IMR-90 (cell line): ENCODE data around the gene COLQ. TPM values are rescaled to one million over a fixed set of nuclear protein-coding genes. Genes with fewer than 3 reads are reported as not detected.
A peak's percentile ranks its signal among the peaks of the same experiment; 100 is the strongest.

ENCODE experiments used
- ATAC-seq: fragments of 200-7000 bp; cut with Tn5 transposase; 2 replicates; pipeline ENCODE4 v1.9.1; 2020; ENCODE audit warnings: low read depth, mild to moderate bottlenecking, moderate library complexity
- BruUV-seq: library from RNA; stranded (reverse); fragments of 400-500 nt; replicated peaks from 2 replicates; lab custom pipeline; 2021; lab: Mats Ljungman, UMichigan
- CTCF ChIA-PET: fragments of 300-600 bp; formaldehyde crosslinking; extraction: SDS; loops from one replicate; lab custom pipeline; 2021; ENCODE audit warnings: antibody characterized with exemption; lab: Yijun Ruan, JAX
- POLR2A ChIA-PET: fragments of 300-600 bp; sonication (Branson Sonifier 250); formaldehyde crosslinking; loops from one replicate; lab custom pipeline; 2022; ENCODE audit warnings: antibody characterized with exemption; ENCODE audit not compliant: unreplicated experiment; lab: Charles Lee
- DNase-seq: peaks from one replicate; pipeline ENCODE4 v3.0.0; 2013
- H2AFZ ChIP-seq: replicated peaks from 2 replicates; pipeline ENCODE3; 2013; ENCODE audit warnings: low read length, mild to moderate bottlenecking; ENCODE audit not compliant: poor library complexity
- H2AK5ac ChIP-seq: 2 replicates; pipeline ENCODE4 v1.6.1; 2013; ENCODE audit warnings: low read depth, low read length, inconsistent platforms
- H2AK9ac ChIP-seq: replicated peaks from 2 replicates; pipeline ENCODE3; 2013; ENCODE audit warnings: mild to moderate bottlenecking, low read depth, low read length, moderate library complexity; ENCODE audit not compliant: poor library complexity
- H2BK120ac ChIP-seq: 2 replicates; pipeline ENCODE4 v1.6.1; 2013; ENCODE audit warnings: low read depth, low read length, inconsistent platforms
- H2BK15ac ChIP-seq: 3 replicates; pipeline ENCODE4 v1.6.1; 2013; ENCODE audit warnings: low read depth, low read length, inconsistent platforms
- H2BK20ac ChIP-seq: 2 replicates; pipeline ENCODE4 v1.6.1; 2013; ENCODE audit warnings: low read depth, mild to moderate bottlenecking, inconsistent platforms, low read length, moderate library complexity
- H2BK5ac ChIP-seq: 2 replicates; pipeline ENCODE4 v1.6.1; 2013; ENCODE audit warnings: mild to moderate bottlenecking, low read depth, low read length, inconsistent platforms; ENCODE audit not compliant: poor library complexity, severe bottlenecking
- H3K14ac ChIP-seq: replicated peaks from 2 replicates; pipeline ENCODE4 v1.6.1; 2013; ENCODE audit warnings: low read depth, low read length, inconsistent platforms
- H3K18ac ChIP-seq: 2 replicates; pipeline ENCODE4 v1.6.1; 2013; ENCODE audit warnings: low read depth, low read length, control low read depth
- H3K23ac ChIP-seq: 2 replicates; pipeline ENCODE4 v1.6.1; 2013; ENCODE audit warnings: low read depth, low read length, inconsistent platforms
- H3K27ac ChIP-seq: 2 replicates; pipeline ENCODE4 v1.5.1; 2013; ENCODE audit warnings: mild to moderate bottlenecking, control low read depth, low read length; ENCODE audit not compliant: insufficient read depth
- H3K27me3 ChIP-seq: 2 replicates; pipeline ENCODE4 v1.6.1; 2013; ENCODE audit warnings: low read length; ENCODE audit not compliant: control insufficient read depth, insufficient read depth
- H3K36me3 ChIP-seq: 2 replicates; pipeline ENCODE4 v1.6.1; 2013; ENCODE audit warnings: low read length, mixed read lengths; ENCODE audit not compliant: control insufficient read depth, insufficient read depth
- H3K4ac ChIP-seq: 2 replicates; pipeline ENCODE4 v1.6.1; 2013; ENCODE audit warnings: low read depth, low read length, inconsistent platforms
- H3K4me1 ChIP-seq: 2 replicates; pipeline ENCODE4 v1.6.1; 2013; ENCODE audit warnings: low read length, mixed read lengths; ENCODE audit not compliant: control insufficient read depth, insufficient read depth
- H3K4me2 ChIP-seq: 2 replicates; pipeline ENCODE4 v1.6.1; 2013; ENCODE audit warnings: low read depth, mild to moderate bottlenecking, control low read depth, low read length, moderate library complexity
- H3K4me3 ChIP-seq: 2 replicates; pipeline ENCODE4 v1.5.1; 2013; ENCODE audit warnings: low read depth, mild to moderate bottlenecking, control low read depth, low read length, moderate library complexity; ENCODE audit not compliant: insufficient read depth
- H3K56ac ChIP-seq: 2 replicates; pipeline ENCODE4 v1.6.1; 2013; ENCODE audit warnings: low read length, inconsistent platforms; ENCODE audit not compliant: insufficient read depth; ENCODE audit errors: extremely low read depth
- H3K79me1 ChIP-seq, 2 experiments: 2 replicates each; pipeline ENCODE4 v1.6.1; 2013; ENCODE audit warnings: low read length in 2 of 2, inconsistent platforms in 1 of 2, low read depth in 1 of 2
- H3K9ac ChIP-seq: 2 replicates; pipeline ENCODE4 v1.6.1; 2013; ENCODE audit warnings: low read depth, low read length, control low read depth
- H3K9me1 ChIP-seq: 2 replicates; pipeline ENCODE4 v1.6.1; 2013; ENCODE audit warnings: low read length, inconsistent platforms; ENCODE audit not compliant: insufficient read depth
- H3K9me3 ChIP-seq: 2 replicates; pipeline ENCODE4 v1.6.1; 2013; ENCODE audit warnings: low read length; ENCODE audit not compliant: control insufficient read depth, insufficient read depth
- H4K20me1 ChIP-seq: 2 replicates; pipeline ENCODE4 v1.6.1; 2013; ENCODE audit warnings: low read length, inconsistent platforms; ENCODE audit not compliant: insufficient read depth
- H4K5ac ChIP-seq: 2 replicates; pipeline ENCODE4 v1.6.1; 2013; ENCODE audit warnings: mild to moderate bottlenecking, low read depth, low read length, control low read depth
- H4K8ac ChIP-seq, 2 experiments: 2 replicates each; pipeline ENCODE4 v1.6.1; 2013; ENCODE audit warnings: low read depth in 2 of 2, low read length in 2 of 2, control low read depth in 1 of 2, inconsistent platforms in 1 of 2
- H4K91ac ChIP-seq: 2 replicates; pipeline ENCODE4 v1.6.1; 2013; ENCODE audit warnings: low read depth, low read length, inconsistent platforms; ENCODE audit not compliant: insufficient read depth
- BHLHE40 ChIP-seq: fragments of 150-350 bp; IDR thresholded peaks from 2 replicates; pipeline ENCODE4 v1.6.1; 2016; ENCODE audit warnings: mild to moderate bottlenecking, low read depth, low read length
- CHD1 ChIP-seq: IDR thresholded peaks from 2 replicates; pipeline ENCODE4 v1.6.1; 2012; ENCODE audit warnings: low read depth, low read length, improper control_type of control experiment
- CTCF ChIP-seq: conservative IDR thresholded peaks from 2 replicates; pipeline ENCODE4 v1.5.1; 2012; ENCODE audit warnings: mild to moderate bottlenecking, low read depth, low read length, improper control_type of control experiment
- ELK1 ChIP-seq: fragments of 150-350 bp; IDR thresholded peaks from 2 replicates; pipeline ENCODE4 v1.6.1; 2016; ENCODE audit warnings: low read depth, mild to moderate bottlenecking, low read length, moderate library complexity, borderline replicate concordance
- FOS ChIP-seq: fragments of 150-350 bp; IDR thresholded peaks from 2 replicates; pipeline ENCODE4 v1.6.1; 2016; ENCODE audit warnings: low read depth, low read length
- MAFK ChIP-seq: IDR thresholded peaks from 2 replicates; pipeline ENCODE4 v1.6.1; 2012; ENCODE audit warnings: low read depth, low read length, improper control_type of control experiment
- MAZ ChIP-seq: IDR thresholded peaks from 2 replicates; pipeline ENCODE4 v1.6.1; 2012; ENCODE audit warnings: low read depth, mild to moderate bottlenecking, low read length, improper control_type of control experiment, moderate library complexity, borderline replicate concordance
- MXI1 ChIP-seq: IDR thresholded peaks from 2 replicates; pipeline ENCODE4 v1.6.1; 2012; ENCODE audit warnings: low read depth, mild to moderate bottlenecking, low read length, moderate library complexity, borderline replicate concordance
- NFE2L2 ChIP-seq: fragments of 150-350 bp; IDR thresholded peaks from 2 replicates; pipeline ENCODE4 v1.6.1; 2016; ENCODE audit warnings: low read depth, mild to moderate bottlenecking, low read length
- POLR2A ChIP-seq: IDR thresholded peaks from 2 replicates; pipeline ENCODE4 v1.6.1; 2012; ENCODE audit warnings: mild to moderate bottlenecking, low read depth, low read length
- RAD21 ChIP-seq: IDR thresholded peaks from 2 replicates; pipeline ENCODE4 v1.6.1; 2012; ENCODE audit warnings: low read length, improper control_type of control experiment
- RFX5 ChIP-seq: IDR thresholded peaks from 2 replicates; pipeline ENCODE4 v1.8.0; 2012; ENCODE audit warnings: low read depth, mild to moderate bottlenecking, low read length, moderate library complexity
- SMC3 ChIP-seq: fragments of 150-350 bp; IDR thresholded peaks from 2 replicates; pipeline ENCODE4 v1.6.1; 2016; ENCODE audit warnings: low read depth, mild to moderate bottlenecking, antibody characterized with exemption, low read length, moderate library complexity
- WGBS, 2 experiments: methylation state at CpG; one replicate each; pipeline versions ENCODE4 v1.1.5 to v1.1.7; 2013; ENCODE audit warnings: missing lambda C conversion rate in 2 of 2; ENCODE audit not compliant: insufficient read length in 1 of 2; ENCODE audit errors: extremely low coverage in 2 of 2; 5-methylcytosine and 5-hydroxymethylcytosine counted together
- dilution Hi-C: fragments of 300-500 bp; cut with HindIII; formaldehyde crosslinking; loops from one replicate; pipeline ENCODE4 v1.14.3; 2018; ENCODE audit warnings: low sequenced_read_pairs; ENCODE audit not compliant: unreplicated experiment
- in situ Hi-C: fragments of 300-500 bp; cut with MboI; formaldehyde crosslinking; loops from 3 replicates; pipeline ENCODE4 v1.14.3; 2019; ENCODE audit warnings: low sequenced_read_pairs, inconsistent platforms, mixed read lengths
- intact Hi-C: fragments of 100-400 bp; cut with micrococcal nuclease; formaldehyde crosslinking; loops from 2 replicates; pipeline ENCODE4 v1.10.0; 2022
- polyA plus RNA-seq, 3 experiments: library from polyadenylated mRNA; depleted of rRNA; stranded (reverse); fragments of >200 nt; gene quantifications; 2 replicates each; pipeline ENCODE4 v1.2.3, GENCODE V29; 2012; ENCODE audit warnings: low replicate concordance in 1 of 3
- total RNA-seq: library from RNA; depleted of rRNA; stranded (reverse); fragments of >200 nt; gene quantifications from 2 replicates; pipeline ENCODE4 v1.2.3, GENCODE V29; 2012

COLQ gene
- total and polyA plus RNA-seq, 2 of the 4 experiments (the other 2 are of a cell fraction): 0.18 to 0.65 TPM

GRCh38 chr3:15427182-15427880, 94.2 kb downstream of the COLQ start, which contains the start of the genes EAF1 and METTL6:
Gene EAF1 (plus strand): TSS chr3:15427598. CDS start chr3:15427780, 182 bp downstream.
Gene METTL6 (minus strand): TSS chr3:15427544. CDS start chr3:15426511, 1,033 bp downstream.
- ChIA-PET CTCF (no interaction called here), POLR2A (no interaction called here)
- Histone ChIP-seq H2BK120ac (0 out of 2 replicates have a peak within 1 kb of the TSS, but pooled peaks have one; percentile 58), H2BK15ac (no peak within 1 kb of the TSS), H3K4ac (peak within 1 kb of the TSS; percentile 96), H3K9me1 (peaks cover 11% of the 10 kb centered on the region), H3K27ac (peak within 1 kb of the TSS; percentile 93), H4K8ac (peak within 1 kb of the TSS; percentile 90 to 96), H4K91ac (peak within 1 kb of the TSS; percentile 86), H2AK5ac (peak within 1 kb of the TSS; percentile 83), H3K27me3 (no peaks in the 10 kb centered on the region), H2AK9ac (peak within 1 kb of the TSS; percentile 90), H3K9me3 (no peaks in the 10 kb centered on the region), H2BK20ac (no peak within 1 kb of the TSS), H3K9ac (peak within 1 kb of the TSS; percentile 96), H3K18ac (peak within 1 kb of the TSS; percentile 75; the same call in 1 of the 2 replicates), H2BK5ac (peak within 1 kb of the TSS; percentile 71), H4K5ac (peak within 1 kb of the TSS; percentile 88), H3K23ac (peak within 1 kb of the TSS; percentile 87), H2AFZ (peak within 1 kb of the TSS; percentile 98), H3K4me2 (peak within 1 kb of the TSS; percentile 99), H3K79me1 (peaks cover 34 to 60% of the 10 kb centered on the region in 2 experiments), H3K14ac (peak within 1 kb of the TSS; percentile 91), H3K4me1 (peaks cover 1% of the 10 kb centered on the region; the same call in 1 of the 2 replicates), H3K4me3 (peak within 1 kb of the TSS; percentile 92), H3K36me3 (peaks cover 13% of the 10 kb centered on the region), H3K56ac (peak within 1 kb of the TSS; percentile 72; the same call in 1 of the 2 replicates), H4K20me1 (peaks cover 16% of the 10 kb centered on the region)
- in situ Hi-C loops: no loop called here
- dilution Hi-C loops: no loop called here
- BruUV-seq: no TSS peak
- ATAC-seq: peak; percentile 86
- no peak for TF ChIP-seq RAD21
- peak; percentile 49; the same call in 1 of the 2 replicates for TF ChIP-seq MXI1
- TF ChIP-seq ELK1: no peak
- TF ChIP-seq FOS: no peak
- TF ChIP-seq BHLHE40: no peak
- no peak for TF ChIP-seq MAFK
- no peak for TF ChIP-seq CHD1
- no peak for TF ChIP-seq RFX5
- TF ChIP-seq NFE2L2: no peak
- no peak for TF ChIP-seq MAZ
- 0 out of 2 replicates have a peak, but pooled peaks have one; percentile 0 for TF ChIP-seq CTCF
- peak; percentile 75 for TF ChIP-seq POLR2A
- TF ChIP-seq SMC3: no peak
- DNase-seq: peak; percentile 74
- intact Hi-C loops: loop anchor here (5.0 kb wide), 2 partner anchors 205 to 385 kb away; no protein-coding TSS in a partner anchor
- 0% methylated on average over 27 of the region's 52 CpGs; no CpG with 5 or more reads in 1 of the 2 experiments for WGBS, 2 experiments
